NOMO-1 (cell line): ENCODE measurements around the gene SEMA4C.

Experiments
- DNase-seq, 2 experiments: peaks; one replicate each; lab custom pipeline; 2025; ENCODE audit not compliant: unreplicated experiment in 2 of 2; lab: John Stamatoyannopoulos, UW

SEMA4C gene

DNA sequence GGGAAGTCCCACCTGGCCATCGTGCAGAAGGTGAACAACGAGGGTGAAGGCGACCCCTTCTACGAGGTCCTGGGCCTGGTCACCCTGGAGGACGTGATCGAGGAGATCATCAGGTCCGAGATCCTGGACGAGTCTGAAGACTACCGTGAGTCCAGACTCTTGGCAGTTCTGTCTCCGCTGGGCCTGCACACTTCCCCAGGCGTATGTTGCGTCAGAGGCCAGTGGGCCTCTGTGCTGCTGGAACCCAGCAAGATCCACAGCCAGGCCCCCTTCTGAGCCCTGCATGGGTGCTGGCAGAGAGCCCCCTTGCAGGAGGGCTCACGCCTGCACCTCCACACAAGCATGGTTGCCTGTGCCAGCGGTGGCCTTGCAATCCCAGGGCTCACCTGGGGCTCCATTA, 44.8 kb downstream of the SEMA4C start:
- DNase-seq, result no peak

DNA sequence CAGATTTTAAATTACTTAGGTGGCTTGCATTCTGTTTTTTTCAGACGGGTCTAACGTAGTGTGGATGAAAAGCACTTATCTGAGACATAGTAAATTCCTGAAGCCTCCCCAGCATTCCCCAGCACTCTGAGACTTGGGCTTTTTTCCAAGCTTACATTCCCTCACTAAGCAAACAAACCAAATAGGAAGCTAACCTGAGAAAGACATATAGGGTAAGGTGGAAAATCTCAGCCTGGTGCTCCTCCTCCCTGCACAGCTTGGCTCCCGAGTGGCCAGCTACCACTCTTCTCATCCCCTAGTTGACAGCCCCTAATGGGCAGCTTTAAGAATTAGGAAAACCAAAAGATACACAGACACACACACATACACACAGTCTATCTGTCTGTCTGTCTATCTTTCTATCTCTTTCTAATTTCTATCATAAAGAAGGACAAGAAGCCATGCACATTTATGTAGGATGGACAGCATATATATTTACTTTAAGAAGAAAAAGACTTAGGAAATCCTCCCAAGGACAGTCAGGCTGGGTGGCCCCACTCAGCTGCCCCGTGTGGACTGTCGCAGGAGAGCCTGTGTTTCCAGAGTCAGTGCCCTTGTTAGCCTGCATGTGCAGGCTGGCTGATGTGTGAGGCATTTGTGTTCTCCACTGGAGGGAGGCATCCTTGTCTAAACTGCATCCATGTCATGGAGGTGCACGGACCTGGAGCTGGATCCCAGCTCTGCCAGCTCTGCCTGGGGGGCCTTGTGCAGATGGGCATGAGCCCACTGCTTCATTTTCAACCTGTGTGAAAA, 45.6 kb downstream of the SEMA4C start:
- no peak for DNase-seq

DNA sequence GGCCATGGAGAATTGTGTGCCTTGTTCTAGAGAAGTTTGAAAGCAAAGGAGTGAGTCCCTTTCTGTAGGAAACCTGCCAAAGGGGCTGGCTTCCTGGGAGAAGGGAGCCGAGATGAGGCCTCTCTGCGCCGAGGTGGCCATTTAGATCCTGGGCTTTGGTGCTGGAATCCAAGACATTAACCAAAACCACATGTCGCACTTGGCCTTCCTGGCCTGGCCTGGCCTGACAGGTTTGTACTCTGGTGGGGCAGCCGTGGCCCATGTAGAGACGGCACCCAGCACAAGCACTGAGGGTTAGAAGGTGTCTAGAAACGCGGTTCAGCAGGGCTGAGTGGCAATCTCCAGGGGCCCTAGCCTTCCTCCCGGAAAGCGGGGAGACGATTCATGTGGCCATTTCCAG, 46.7 kb downstream of the SEMA4C start:
- DNase-seq, result no peak

DNA sequence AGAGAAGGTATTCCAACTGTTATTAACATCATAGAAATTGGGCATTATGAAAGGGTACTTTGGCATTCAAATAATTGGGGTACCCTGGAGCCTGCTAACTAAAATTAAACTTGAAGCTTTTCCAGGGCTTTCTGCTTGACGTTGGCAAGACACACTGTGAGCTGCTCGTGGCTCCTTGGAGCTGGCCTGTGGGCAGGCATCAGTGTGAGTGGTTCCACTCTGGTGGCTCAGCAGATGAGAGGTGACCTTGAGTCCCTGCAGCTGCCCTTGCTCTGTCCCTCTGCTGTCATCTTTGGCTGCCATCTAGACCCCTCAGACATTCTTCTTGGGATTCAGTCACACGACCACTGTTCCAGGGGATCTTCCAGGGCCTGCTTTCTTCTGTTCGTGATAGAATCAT, 47.1 kb downstream of the SEMA4C start:
- DNase-seq, result no peak

DNA sequence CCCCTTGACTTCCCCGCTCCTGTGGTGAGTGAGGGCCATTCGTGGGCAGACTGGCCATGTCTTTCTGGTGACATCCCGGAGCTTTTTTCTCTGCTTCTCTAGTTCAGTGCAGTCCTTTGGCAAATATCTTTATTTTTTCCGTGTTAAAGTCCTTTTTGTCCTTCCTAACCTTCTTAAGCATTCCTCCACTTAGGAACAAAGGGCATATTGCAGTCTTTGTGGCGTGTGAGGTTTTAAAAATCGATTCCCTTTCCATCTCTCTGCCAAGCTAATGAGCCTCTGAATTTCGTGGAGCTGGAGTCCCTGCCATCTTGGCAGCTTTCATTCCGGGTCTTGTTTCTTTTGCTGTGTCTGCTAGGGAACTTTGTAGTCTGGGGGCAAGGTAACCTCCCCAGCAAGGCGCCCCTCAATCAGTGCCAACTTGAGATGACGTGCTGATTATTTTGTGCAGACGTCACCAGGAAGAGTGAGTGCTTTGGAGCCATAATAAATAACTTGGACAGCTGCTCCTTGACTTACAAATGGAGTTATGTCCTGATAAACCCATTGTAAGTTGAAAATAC, 48.7 kb downstream of the SEMA4C start:
- DNase-seq, result no peak

DNA sequence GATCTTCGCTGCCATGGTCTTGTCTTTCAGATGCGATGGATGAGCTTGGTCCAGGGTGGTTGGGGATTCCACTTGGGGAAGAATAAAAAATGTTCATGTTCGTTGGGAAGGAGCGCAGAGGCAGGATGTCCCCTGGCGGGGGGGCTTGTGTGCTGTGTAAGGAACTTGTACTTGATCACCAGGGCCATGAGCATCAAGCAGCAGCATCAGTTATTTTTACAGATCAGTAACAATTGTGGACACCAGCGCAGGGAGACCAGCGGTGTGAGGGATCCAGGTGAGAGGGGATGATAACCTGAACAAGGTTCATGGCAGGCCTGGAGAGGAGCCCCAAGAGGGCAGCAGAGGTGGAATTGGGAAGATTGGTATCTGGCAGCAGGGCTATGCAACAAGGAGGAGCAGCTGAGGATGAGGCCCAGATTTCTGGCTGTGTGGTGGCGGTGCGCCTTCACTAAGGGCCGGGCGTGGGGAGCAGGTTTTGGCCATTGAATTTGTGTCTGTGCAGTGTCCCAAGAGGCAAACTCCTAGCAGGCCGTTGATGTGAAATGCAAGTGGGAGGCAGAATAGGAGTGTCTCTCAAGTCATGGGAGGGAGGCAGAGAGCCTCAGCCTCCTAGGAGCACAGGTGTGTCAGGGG, 49.9 kb downstream of the SEMA4C start:
- DNase-seq, result no peak

DNA sequence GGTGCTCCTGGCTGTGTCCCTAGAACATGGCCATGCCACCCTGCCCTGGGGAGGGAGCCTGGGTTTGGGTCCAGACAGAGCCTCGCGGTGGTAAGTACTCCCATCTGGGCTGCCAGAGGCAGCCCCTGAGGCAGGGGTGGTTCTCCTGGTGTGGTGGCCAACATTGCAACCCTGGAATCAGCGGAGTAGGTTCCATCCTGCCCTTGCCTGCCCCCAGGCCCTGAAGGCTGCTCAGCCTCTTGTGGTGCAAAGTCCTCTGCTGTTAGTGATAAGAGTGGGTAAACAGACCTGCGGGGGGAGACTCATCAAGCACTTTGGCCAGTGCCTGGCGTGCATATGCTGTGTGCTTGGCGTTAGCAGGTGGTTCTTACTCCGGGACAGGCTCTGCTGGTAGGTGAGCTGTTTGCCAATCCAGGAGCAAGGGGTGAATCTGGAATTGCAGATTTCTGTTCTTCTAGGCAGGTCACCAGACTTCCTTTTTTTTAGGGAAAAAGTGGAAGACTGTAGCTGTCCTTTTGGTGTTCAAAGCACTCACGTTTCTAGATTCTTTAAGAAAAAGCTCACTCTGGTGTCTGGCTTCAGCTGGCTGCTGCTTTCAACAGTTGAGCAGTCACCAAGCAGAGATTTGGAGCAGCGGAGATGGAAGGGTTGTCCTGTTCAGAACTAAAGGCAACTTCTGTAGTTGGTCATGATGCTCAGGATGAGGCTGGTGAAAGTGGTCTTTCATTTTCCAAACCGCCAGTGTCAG, 50.6 kb downstream of the SEMA4C start:
- DNase-seq, result no peak

DNA sequence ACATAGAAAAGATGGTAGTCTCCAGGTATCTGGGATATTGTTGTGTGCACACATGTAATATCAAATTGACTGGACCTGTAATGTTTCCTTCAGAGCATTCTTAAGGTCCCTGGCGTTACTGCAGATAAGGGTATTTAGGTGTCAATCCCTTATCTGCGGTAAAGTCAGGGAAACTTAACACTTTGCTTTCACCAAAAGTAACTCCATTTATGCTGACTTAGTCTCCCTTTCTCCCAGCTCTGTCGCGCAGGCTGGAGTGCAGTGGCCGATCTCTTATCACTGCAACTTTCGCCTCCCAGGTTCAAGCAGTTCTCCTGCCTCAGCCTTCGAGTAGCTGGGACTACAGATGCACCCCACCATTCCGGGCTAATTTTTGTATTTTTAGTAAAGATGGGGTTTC, 52.0 kb downstream of the SEMA4C start:
- DNase-seq, result no peak

DNA sequence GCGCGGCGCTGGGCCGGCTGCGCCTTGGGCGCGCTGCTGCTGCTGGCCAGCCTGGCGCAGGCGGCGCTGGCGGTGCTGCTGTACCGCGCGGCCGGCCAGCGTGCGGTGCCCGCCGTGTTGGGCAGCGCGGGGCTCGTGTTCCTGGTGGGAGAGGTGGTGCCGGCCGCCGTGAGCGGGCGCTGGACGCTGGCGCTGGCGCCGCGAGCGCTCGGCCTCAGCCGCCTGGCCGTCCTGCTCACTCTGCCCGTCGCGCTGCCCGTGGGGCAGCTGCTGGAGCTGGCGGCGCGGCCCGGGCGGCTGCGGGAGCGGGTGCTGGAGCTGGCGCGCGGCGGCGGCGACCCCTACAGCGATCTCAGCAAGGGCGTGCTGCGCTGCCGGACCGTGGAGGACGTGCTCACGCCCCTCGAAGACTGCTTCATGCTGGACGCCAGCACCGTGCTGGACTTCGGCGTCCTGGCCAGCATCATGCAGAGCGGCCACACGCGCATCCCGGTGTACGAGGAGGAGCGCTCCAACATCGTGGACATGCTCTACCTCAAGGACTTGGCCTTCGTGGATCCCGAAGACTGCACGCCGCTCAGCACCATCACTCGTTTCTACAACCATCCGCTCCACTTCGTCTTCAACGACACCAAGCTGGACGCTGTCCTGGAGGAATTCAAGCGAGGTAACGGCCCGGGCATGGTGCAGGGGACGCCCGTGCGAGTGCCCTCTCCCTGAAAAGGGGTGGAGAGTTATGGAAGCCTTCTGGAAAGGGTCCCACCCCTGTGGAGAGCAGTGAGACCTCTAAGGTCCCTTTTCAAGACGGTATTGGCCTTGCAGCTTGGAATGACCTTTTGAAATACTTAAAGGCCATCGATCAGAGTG, 52.8 kb downstream of the SEMA4C start:
- DNase-seq, result peak in 1 of 2 experiments; percentile 56

DNA sequence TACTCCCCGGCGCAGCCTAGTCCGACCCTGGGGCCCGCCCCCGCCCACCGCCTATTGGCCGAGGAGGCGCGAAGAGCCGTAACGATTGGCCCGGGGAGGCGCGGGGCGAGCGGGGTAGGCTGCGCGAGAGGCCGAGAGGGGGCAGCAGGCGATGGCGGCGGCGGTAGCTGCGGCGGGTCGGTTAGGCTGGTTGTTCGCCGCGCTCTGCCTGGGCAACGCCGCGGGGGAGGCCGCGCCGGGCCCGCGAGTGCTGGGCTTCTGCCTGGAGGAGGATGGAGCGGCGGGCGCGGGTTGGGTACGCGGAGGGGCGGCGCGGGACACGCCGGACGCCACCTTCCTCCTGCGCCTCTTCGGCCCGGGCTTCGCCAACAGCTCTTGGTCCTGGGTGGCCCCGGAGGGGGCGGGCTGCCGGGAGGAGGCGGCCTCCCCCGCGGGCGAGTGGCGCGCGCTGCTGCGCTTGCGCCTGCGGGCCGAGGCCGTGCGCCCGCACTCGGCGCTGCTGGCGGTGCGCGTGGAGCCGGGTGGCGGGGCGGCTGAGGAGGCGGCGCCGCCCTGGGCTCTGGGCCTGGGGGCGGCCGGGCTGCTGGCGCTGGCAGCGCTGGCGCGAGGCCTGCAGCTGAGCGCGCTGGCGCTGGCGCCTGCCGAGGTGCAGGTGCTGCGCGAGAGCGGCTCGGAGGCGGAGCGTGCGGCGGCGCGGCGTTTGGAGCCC, 53.6 kb downstream of the SEMA4C start, which contains the start of gene CNNM3:
CNNM3 (plus strand) TSS at position 142 of the 709 bp plus-strand sequence; CDS start at position 152, 10 bp downstream.
- peak; percentile 85 to 96 for DNase-seq

DNA sequence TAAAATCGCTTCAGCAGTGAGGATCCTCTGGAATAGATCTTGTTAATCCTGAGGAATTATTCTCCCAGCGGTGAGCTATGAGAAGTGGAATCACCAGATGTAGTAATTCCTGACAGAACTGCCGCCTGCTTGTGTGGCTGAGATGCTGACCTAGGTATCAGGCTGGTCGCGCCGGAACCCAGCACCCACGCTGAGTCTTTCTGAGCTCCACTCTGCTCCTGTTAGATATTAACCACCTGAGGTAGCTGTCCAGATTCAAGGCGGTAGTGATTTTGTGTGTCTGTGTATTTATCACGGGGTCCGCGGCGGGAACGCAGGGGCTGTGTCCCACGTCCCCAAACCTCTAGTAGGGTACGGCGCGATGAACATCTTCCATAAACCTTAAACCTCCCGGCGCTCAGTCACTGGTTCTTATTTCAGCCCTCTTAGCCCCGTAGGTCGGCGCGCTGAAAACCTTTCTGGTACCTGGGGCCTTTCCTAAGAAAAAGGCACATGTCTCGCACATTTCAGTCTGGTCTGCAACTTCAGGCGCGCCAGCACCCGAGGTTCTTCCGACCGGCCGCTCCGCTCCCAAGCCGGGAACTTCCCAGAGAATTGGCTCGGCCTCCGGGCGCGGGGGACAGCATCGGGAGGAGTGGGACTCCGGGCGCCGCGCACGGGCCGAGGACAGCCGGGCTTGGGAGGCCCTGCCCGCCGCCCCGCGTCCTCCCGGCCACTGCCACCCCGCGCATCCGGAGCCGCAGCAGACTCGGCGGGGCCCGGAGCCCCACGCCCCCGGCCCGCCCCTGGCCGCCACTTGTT, 54.4 kb downstream of the SEMA4C start:
- DNase-seq, result peak; percentile 21 to 33

DNA sequence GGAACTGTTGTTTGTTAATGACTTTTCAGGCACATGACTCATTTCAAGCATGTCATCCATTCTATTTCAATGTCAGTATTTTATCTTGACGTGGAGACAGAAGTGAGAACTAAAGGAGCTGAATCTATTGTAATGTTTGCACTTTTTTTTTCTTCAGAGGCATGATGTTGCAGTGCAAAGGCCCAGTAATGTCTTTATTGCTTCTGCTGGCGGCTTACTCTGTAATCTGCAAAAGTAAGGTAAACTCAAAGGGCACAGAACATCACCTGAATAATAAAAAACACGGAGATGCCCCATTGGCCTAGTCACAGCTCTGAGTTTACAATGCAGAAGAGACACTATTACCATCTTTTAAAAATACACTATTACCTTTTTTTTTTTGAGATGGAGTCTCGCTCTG, 56.2 kb downstream of the SEMA4C start:
- DNase-seq, result no peak

DNA sequence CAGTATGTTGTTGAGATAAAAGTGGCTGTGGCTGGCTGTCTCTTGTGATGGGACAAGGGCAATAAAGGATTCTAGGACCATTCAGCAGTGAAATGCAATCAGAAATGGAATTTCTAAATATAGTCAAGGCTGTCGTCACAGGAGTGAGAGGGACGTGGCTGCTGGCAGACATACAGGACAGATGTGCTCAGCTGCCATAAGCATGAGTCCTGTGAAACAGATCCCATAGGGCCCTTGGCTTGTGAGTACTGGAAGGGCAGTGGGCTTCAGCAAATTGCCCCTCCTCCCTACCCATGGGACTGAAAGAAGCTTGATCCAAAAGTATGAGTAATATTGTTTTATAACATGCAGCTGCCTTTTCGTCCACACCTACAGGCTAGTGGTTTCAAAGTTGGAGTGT, 58.0 kb downstream of the SEMA4C start:
- no peak for DNase-seq

DNA sequence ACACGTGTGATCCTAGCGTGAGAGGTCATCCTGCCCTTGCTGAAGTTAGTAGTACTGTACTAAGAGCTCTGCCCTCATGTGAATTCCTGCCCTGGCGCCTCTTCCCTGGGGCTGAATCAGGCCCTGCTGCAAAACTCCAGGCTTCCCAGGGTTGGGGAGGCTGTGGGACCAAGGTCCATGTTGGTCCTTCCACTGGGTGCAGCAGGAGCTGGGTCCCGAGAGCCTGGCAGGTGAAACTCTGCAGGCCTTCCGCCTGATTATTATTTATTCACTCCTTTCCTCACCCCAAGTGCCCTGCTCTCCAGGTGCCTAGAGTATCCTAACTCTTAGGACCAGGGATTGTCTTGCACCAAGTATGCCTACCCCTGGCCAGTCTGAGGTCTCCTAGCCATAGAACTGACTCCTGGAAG, 59.1 kb downstream of the SEMA4C start:
- no peak for DNase-seq

DNA sequence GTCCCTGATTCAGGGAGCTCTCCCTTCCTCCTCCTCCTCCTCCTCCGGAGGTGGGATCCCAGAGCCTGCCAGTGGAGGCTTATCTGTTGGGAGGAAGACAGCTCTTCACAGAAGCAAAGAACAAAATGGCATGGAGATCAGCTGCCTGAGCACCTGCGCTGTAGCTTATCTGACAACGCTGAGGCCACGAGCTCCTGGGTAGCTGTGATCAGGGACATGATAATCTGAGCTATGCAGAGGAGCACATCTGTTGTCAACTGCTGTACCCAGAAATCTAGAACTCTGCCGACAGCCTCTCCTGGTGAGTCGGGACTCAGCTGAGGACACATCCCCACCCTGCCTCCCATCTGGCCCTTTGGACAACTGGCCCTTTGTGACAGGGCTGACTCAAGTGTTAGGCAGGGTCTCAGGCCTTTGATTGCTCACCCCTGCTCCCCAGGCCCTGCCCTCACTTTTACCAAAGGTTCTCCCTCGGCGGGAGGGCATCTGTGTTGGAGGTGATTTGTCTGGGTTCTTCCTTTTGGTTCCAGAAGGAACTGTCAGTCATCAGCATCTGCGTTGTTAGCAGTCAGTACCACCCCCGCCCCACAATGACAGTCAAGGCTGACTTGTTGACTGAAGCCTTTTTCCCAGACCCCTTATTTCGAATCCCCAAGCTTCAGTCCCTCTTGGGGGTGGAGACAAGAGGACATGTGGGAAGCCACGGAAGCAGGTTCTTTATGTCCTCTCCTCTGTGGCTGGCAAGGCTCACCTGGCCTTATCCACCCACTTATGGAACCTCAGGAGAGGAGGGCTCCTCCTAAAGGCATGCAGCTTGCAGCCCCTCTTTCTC, 59.7 kb downstream of the SEMA4C start:
- DNase-seq, result no peak
